HG02970 (cell line): ENCODE data around the gene FBXO11.
"Not testable (repeated sequence)": the region's sequence is repeated elsewhere in the genome, so short reads cannot be mapped to it uniquely, and the experiment has no call there.

Experiments
- ATAC-seq: cut with Tn5 transposase; IDR thresholded peaks from one replicate; pipeline ENCODE4 v1.9.1; 2021; ENCODE audit warnings: mild to moderate bottlenecking, moderate library complexity, moderate number of reproducible peaks; ENCODE audit not compliant: unreplicated experiment, low FRiP score

Gene FBXO11

GRCh38 chr2:47899915-47900816 is 6.1 kb downstream of the FBXO11 start:
- no peak for ATAC-seq

GRCh38 chr2:47897883-47898731 is 8.2 kb downstream of the FBXO11 start:
- ATAC-seq, result no peak

GRCh38 chr2:47897191-47897882 is 9.0 kb downstream of the FBXO11 start:
- not testable (repeated sequence) for ATAC-seq

- no peak for ATAC-seq
These were observed 9.8 kb downstream of the FBXO11 start for GRCh38 chr2:47896450-47896968.

GRCh38 chr2:47893771-47894170 is 12.5 kb downstream of the FBXO11 start:
- ATAC-seq, result no peak

GRCh38 chr2:47892338-47892730 is 14.0 kb downstream of the FBXO11 start:
- ATAC-seq, result no peak

- ATAC-seq, result no peak
These were observed 14.6 kb downstream of the FBXO11 start for GRCh38 chr2:47891369-47892337.

- no peak for ATAC-seq
These were observed 15.5 kb downstream of the FBXO11 start for GRCh38 chr2:47890711-47891368.

GRCh38 chr2:47888581-47889280 is 17.6 kb downstream of the FBXO11 start:
- no peak for ATAC-seq

- no peak for ATAC-seq
These were observed 29.4 kb downstream of the FBXO11 start for GRCh38 chr2:47876912-47877311.

GRCh38 chr2:47872941-47873340 is 33.4 kb downstream of the FBXO11 start:
- no peak for ATAC-seq

- no peak for ATAC-seq
These were observed 35.4 kb downstream of the FBXO11 start for GRCh38 chr2:47870641-47871540.

- ATAC-seq, result no peak
These were observed 36.3 kb downstream of the FBXO11 start for GRCh38 chr2:47869859-47870595.

GRCh38 chr2:47868611-47869352 is 37.5 kb downstream of the FBXO11 start:
- no peak for ATAC-seq

- ATAC-seq, result no peak
These were observed 39.1 kb downstream of the FBXO11 start for GRCh38 chr2:47867205-47867604.

GRCh38 chr2:47864566-47864965 is 41.7 kb downstream of the FBXO11 start:
- no peak for ATAC-seq
